ENCODE measurements around the gene NR2C2.

NR2C2 gene

GRCh38 chr3:15023719-15024118 lies 76.3 kb downstream of the NR2C2 start:
- no peak for DNase-seq

GRCh38 chr3:15029625-15030024 lies 82.2 kb downstream of the NR2C2 start:
- no peak for DNase-seq

GRCh38 chr3:15032650-15033049 lies 85.3 kb downstream of the NR2C2 start:
- no peak for DNase-seq

- no peak for DNase-seq
These were observed 85.7 kb downstream of the NR2C2 start for GRCh38 chr3:15033103-15033502.

- no peak for DNase-seq
These were observed 90.9 kb downstream of the NR2C2 start for GRCh38 chr3:15038306-15038705.

- no peak for DNase-seq
These were observed 93.5 kb downstream of the NR2C2 start for GRCh38 chr3:15040844-15041243.

- DNase-seq, result no peak
These were observed 94.6 kb downstream of the NR2C2 start for GRCh38 chr3:15041950-15042349.

GRCh38 chr3:15042936-15043335 lies 95.6 kb downstream of the NR2C2 start:
- no peak for DNase-seq

- no peak for DNase-seq
These were observed 96.2 kb downstream of the NR2C2 start for GRCh38 chr3:15043408-15044171.

- DNase-seq, result no peak
These were observed 96.9 kb downstream of the NR2C2 start for GRCh38 chr3:15044326-15044725.

- DNase-seq, result no peak
These were observed 98.3 kb downstream of the NR2C2 start for GRCh38 chr3:15045667-15046066.

GRCh38 chr3:15049584-15049983 lies 102.2 kb downstream of the NR2C2 start:
- DNase-seq, result no peak

GRCh38 chr3:15050405-15051092 lies 103.2 kb downstream of the NR2C2 start:
- DNase-seq, result no peak

- no peak for DNase-seq
These were observed 104.1 kb downstream of the NR2C2 start for GRCh38 chr3:15051531-15051930.

GRCh38 chr3:15052335-15053242 lies 105.2 kb downstream of the NR2C2 start:
- DNase-seq, result no peak

GRCh38 chr3:15053541-15053940 lies 106.2 kb downstream of the NR2C2 start:
- no peak for DNase-seq

GRCh38 chr3:15055019-15055557 lies 107.7 kb downstream of the NR2C2 start:
- no peak for DNase-seq

GRCh38 chr3:15056676-15057404 lies 109.5 kb downstream of the NR2C2 start:
- DNase-seq, result no peak

- DNase-seq, result no peak
These were observed 112.6 kb downstream of the NR2C2 start for GRCh38 chr3:15060029-15060428.

GRCh38 chr3:15063238-15063637 lies 115.9 kb downstream of the NR2C2 start:
- DNase-seq, result no peak

- no peak for DNase-seq
These were observed 116.4 kb downstream of the NR2C2 start for GRCh38 chr3:15063656-15064286.
